COR-L47 (cell line): ENCODE measurements around the gene FLVCR1.

Source experiments
- DNase-seq: peaks from one replicate; lab custom pipeline; 2025; lab: John Stamatoyannopoulos, UW

The FLVCR1 gene

DNA sequence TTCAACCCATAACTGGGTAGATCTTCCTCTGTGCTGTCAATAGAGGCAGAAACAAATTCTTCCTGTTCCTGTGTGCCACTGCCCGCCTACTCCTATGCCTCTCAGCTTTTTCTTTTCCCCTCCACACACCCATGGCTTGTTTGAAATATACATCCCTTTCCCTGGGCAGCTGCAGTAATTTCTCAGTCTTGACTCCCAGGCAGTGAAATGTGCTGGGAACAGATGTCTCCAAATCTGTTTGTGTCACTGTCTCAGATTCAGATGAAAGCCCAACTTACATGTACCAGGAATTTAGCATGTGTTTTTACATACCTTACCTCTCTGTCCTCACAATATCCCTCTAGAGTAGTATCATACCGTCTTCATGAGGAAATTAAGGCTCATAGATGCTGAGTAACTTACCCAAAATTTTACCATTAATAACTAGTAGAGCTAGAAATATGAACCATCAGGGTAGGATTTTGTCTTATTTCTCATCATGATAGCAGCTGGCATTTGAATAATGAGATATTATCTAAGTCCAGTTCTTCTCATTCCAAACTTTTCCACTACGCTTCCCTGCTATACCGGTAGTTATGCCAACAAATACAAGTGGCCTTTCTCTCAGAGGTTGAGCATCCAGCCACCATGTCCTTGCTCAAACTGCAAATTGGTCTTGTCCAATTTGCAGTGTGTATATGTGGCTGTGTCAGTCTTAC, 87.5 kb downstream of the FLVCR1 start:
- no peak for DNase-seq

DNA sequence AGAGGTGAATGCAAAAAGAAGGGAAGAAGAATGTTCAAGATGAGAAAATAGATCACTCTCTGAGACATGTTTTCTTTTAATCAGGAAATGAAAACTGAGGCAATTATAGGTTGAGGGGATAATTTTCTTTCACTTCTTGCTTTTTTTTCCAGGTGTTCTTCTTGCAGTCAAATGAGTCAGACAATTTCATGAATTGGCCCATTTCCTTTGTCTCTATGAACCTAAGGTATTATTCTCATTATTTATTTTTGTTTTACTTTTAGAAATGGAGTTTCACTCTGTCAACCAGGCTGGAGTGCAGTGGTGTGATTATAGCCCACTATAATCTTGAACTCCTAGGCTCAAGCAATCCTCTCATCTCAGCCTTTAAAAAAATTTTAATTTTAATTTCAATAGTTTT, 88.8 kb downstream of the FLVCR1 start:
- no peak for DNase-seq
